Thoracic aorta (tissue), 2 donors: ENCODE data around the gene ORM2. TPM values are rescaled to one million over a fixed set of nuclear protein-coding genes. Genes with fewer than 3 reads are reported as not detected.

ENCODE experiments used
- ATAC-seq: fragments of 150-250 bp; one replicate; pipeline ENCODE4 v1.8.0; 2017; ENCODE audit warnings: low read depth; ENCODE audit not compliant: insufficient number of reproducible peaks, low FRiP score
- DNase-seq: peaks from one replicate; pipeline ENCODE4 v3.0.0-alpha.2; 2020; ENCODE audit warnings: low spot score
- H3K27ac ChIP-seq, 2 donors: fragments of 200-600 bp; sonication (generic); 1 replicate in 1 of 2; 2 replicates in 1 of 2; pipeline ENCODE4 v1.5.1; 2016; ENCODE audit warnings: mild to moderate bottlenecking in 2 of 2, moderate library complexity in 2 of 2
- H3K27me3 ChIP-seq: fragments of 200-600 bp; sonication (generic); replicated peaks from 2 replicates; pipeline ENCODE4 v1.6.0; 2016; ENCODE audit warnings: mild to moderate bottlenecking; ENCODE audit not compliant: insufficient read depth
- H3K36me3 ChIP-seq: fragments of 200-600 bp; sonication (generic); one replicate; pipeline ENCODE4 v1.5.1; 2016
- H3K4me1 ChIP-seq, 2 donors: fragments of 200-600 bp; sonication (generic); 1 replicate in 1 of 2; 2 replicates in 1 of 2; pipeline versions ENCODE4 v1.5.1 to v1.6.0; 2016; ENCODE audit warnings: low read depth in 2 of 2, mild to moderate bottlenecking in 1 of 2; ENCODE audit not compliant: control insufficient read depth in 1 of 2
- H3K4me3 ChIP-seq: fragments of 200-600 bp; sonication (generic); 2 replicates; pipeline ENCODE4 v1.5.1; 2016; ENCODE audit warnings: mild to moderate bottlenecking
- H3K9me3 ChIP-seq: fragments of 200-600 bp; sonication (generic); 2 replicates; pipeline ENCODE4 v1.5.1; 2016
- CTCF ChIP-seq: fragments of 200-600 bp; sonication (generic); IDR thresholded peaks from one replicate; pipeline ENCODE4 v1.5.1; 2019; ENCODE audit warnings: antibody characterized with exemption
- total RNA-seq, 2 donors: library from RNA; depleted of rRNA; stranded (reverse); fragments of >200 nt; gene quantifications; one replicate each; pipeline versions ENCODE4 v1.1.0 to v1.2.3, GENCODE V29; 2016

ORM2 gene
- total RNA-seq, 2 donors from 2014 or later: not detected

GRCh38 chr9:114296338-114296737 is 33.3 kb upstream of the ORM2 start:
- Histone ChIP-seq H3K27ac (no peak overlapping the region), H3K27me3 (no peaks in the 10 kb centered on the region), H3K36me3 (peaks cover 38% of the 10 kb centered on the region), H3K9me3 (peaks cover 7% of the 10 kb centered on the region), H3K4me3 (no peak overlapping the region), H3K4me1 (peaks cover 0 to 5% of the 10 kb centered on the region in 2 donors)
- ATAC-seq: no peak
- DNase-seq: no peak
- no peak for TF ChIP-seq CTCF

GRCh38 chr9:114299286-114300152 is 30.1 kb upstream of the ORM2 start:
- Histone ChIP-seq H3K4me1 (peaks cover 0 to 7% of the 10 kb centered on the region in 2 donors), H3K27me3 (no peaks in the 10 kb centered on the region), H3K36me3 (peaks cover 36% of the 10 kb centered on the region), H3K4me3 (no peak overlapping the region), H3K27ac (no peak overlapping the region), H3K9me3 (peaks cover 7% of the 10 kb centered on the region)
- no peak for DNase-seq
- ATAC-seq: no peak
- TF ChIP-seq CTCF: no peak

GRCh38 chr9:114300153-114300845 is 29.4 kb upstream of the ORM2 start:
- no peak for ATAC-seq
- no peak for DNase-seq

GRCh38 chr9:114300846-114301797 is 28.5 kb upstream of the ORM2 start:
- DNase-seq (no peak), ATAC-seq (no peak)
- Histone ChIP-seq H3K27me3 (no peaks in the 10 kb centered on the region), H3K36me3 (peaks cover 31% of the 10 kb centered on the region), H3K27ac (no peak overlapping the region), H3K4me1 (peaks cover 0 to 11% of the 10 kb centered on the region in 2 donors), H3K4me3 (no peak overlapping the region), H3K9me3 (no peaks in the 10 kb centered on the region)
- no peak for TF ChIP-seq CTCF

More at GRCh38 chr9:114300153-114300845, 29.4 kb upstream of the ORM2 start:
- peaks cover 0 to 8% of the 10 kb centered on the region in 2 donors for H3K4me1 ChIP-seq
- H3K27ac ChIP-seq: no peak overlapping the region
- peaks cover 31% of the 10 kb centered on the region for H3K36me3 ChIP-seq
- no peaks in the 10 kb centered on the region for H3K27me3 ChIP-seq
- TF ChIP-seq CTCF: no peak
- no peak overlapping the region for H3K4me3 ChIP-seq
- H3K9me3 ChIP-seq: no peaks in the 10 kb centered on the region
